PFSK-1 (cell line): ENCODE data around the gene HDAC7.

Experiments used
- FOXP2 ChIP-seq: optimal IDR thresholded peaks from 2 replicates; pipeline ENCODE3; 2011; ENCODE audit warnings: borderline replicate concordance, control low read depth, inconsistent platforms; ENCODE audit not compliant: insufficient read depth; ENCODE audit errors: extremely low read length, extremely low read depth
- POLR2AphosphoS5 ChIP-seq: IDR thresholded peaks from 2 replicates; pipeline ENCODE4 v1.6.1; 2012; ENCODE audit warnings: low read depth, mild to moderate bottlenecking, control low read depth, low read length, moderate library complexity
- SIN3A ChIP-seq: IDR thresholded peaks from 2 replicates; pipeline ENCODE4 v1.6.1; 2012; ENCODE audit warnings: mild to moderate bottlenecking, low read length, moderate library complexity, borderline replicate concordance; ENCODE audit not compliant: insufficient read depth
- TAF1 ChIP-seq: IDR thresholded peaks from 2 replicates; pipeline ENCODE4 v1.6.1; 2012; ENCODE audit warnings: low read length, control low read depth, borderline replicate concordance; ENCODE audit not compliant: insufficient read depth
- TF ChIP-seq, protein P1 (sequence below), 2 experiments: IDR thresholded peaks; 2 replicates each; pipeline versions ENCODE4 v1.6.1 to v1.8.0; 2011 to 2012; ENCODE audit warnings: low read depth in 2 of 2, low read length in 2 of 2, control low read depth in 1 of 2, inconsistent platforms in 1 of 2, mild to moderate bottlenecking in 1 of 2, moderate library complexity in 1 of 2; ENCODE audit not compliant: insufficient read depth in 1 of 2

Gene HDAC7

DNA sequence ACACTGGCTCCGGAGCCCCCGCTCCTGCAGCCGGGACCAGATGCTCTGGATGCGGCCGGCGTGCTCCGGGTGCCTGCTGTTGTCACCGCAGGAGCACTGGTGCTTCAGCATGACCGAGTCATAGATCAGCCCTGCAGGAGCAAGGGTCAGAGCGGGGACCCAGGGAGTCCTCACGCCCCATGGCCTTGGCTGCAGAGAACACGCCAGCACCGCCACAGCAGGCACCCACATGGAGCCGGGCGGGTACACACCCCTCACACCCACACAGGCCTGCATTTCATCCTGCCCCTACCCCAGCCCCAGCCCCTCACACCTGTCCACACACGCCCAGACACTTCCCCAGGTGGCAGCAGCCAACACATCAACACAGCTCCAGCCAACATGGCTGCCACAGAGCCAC lies 27.8 kb downstream of the HDAC7 start:
- TF ChIP-seq FOXP2, result no peak
- no peak for TF ChIP-seq POLR2AphosphoS5
- TF ChIP-seq, protein P1, sequence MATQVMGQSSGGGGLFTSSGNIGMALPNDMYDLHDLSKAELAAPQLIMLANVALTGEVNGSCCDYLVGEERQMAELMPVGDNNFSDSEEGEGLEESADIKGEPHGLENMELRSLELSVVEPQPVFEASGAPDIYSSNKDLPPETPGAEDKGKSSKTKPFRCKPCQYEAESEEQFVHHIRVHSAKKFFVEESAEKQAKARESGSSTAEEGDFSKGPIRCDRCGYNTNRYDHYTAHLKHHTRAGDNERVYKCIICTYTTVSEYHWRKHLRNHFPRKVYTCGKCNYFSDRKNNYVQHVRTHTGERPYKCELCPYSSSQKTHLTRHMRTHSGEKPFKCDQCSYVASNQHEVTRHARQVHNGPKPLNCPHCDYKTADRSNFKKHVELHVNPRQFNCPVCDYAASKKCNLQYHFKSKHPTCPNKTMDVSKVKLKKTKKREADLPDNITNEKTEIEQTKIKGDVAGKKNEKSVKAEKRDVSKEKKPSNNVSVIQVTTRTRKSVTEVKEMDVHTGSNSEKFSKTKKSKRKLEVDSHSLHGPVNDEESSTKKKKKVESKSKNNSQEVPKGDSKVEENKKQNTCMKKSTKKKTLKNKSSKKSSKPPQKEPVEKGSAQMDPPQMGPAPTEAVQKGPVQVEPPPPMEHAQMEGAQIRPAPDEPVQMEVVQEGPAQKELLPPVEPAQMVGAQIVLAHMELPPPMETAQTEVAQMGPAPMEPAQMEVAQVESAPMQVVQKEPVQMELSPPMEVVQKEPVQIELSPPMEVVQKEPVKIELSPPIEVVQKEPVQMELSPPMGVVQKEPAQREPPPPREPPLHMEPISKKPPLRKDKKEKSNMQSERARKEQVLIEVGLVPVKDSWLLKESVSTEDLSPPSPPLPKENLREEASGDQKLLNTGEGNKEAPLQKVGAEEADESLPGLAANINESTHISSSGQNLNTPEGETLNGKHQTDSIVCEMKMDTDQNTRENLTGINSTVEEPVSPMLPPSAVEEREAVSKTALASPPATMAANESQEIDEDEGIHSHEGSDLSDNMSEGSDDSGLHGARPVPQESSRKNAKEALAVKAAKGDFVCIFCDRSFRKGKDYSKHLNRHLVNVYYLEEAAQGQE (IDR thresholded peaks at IDR 0.05; ENCODE audit: insufficient read depth in 1 of 2, low read depth in 2 of 2, low read length in 2 of 2), result no peak
- TF ChIP-seq TAF1, result no peak
- TF ChIP-seq SIN3A, result no peak

DNA sequence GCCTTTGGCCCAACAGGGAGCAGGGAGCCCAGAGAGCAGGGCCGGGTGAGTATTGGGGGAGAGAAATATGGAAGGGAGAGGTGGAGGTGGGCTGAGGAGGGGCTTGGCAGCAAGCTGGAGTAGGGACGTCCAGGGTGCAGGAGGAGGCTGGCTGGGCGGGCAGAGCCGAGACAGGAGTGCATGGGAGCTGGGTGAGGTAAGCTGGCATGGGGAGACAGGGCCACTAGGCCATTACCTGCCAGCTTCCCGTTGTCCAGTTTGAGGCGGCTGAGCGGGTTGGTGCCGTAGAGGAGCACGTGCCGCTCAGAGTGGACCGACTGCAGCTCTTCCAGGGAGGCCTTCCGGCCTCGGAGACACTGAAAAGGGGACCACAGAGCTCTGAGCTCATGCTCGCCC lies 28.4 kb downstream of the HDAC7 start:
- TF ChIP-seq POLR2AphosphoS5, result no peak
- TF ChIP-seq, protein P1 (IDR thresholded peaks at IDR 0.05; ENCODE audit: insufficient read depth in 1 of 2, low read depth in 2 of 2, low read length in 2 of 2), result no peak
- no peak for TF ChIP-seq TAF1
- no peak for TF ChIP-seq SIN3A
- no peak for TF ChIP-seq FOXP2

DNA sequence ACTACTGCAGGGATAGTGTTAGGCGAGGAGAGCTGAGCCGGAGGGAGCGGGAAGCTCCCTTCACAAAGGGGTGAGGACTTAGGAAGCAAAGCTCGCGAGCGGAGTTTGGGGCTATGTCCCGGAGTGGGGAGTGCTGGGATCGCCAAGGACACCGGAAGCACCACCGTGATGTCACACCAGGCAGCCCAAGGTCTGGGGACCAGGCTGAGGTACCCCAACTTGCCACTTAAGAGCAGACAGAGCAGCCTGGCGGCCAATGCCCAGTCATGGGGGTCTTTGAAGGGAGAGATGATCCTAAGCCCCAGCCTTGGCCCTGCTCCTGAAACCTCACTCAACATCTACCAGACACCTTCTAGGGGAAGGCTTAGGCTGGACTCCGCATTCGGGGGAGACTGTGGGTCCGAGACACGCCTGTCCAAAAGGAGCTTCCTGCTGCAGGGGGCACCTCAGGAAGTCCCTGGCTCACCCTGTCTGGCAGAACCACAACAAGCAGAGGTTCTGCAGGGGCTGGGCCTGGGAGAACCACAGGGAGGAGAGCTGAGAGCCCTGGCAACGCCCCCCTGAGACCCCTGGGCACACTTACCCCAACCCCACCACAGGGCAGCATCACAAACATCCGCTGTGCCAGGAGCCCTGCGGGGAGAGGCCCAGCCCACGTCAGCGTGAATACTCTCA lies 28.9 kb downstream of the HDAC7 start:
- TF ChIP-seq SIN3A (no peak), TAF1 (no peak), FOXP2 (no peak), POLR2AphosphoS5 (no peak)
- TF ChIP-seq, protein P1 (IDR thresholded peaks at IDR 0.05; ENCODE audit: insufficient read depth in 1 of 2, low read depth in 2 of 2, low read length in 2 of 2), result no peak

DNA sequence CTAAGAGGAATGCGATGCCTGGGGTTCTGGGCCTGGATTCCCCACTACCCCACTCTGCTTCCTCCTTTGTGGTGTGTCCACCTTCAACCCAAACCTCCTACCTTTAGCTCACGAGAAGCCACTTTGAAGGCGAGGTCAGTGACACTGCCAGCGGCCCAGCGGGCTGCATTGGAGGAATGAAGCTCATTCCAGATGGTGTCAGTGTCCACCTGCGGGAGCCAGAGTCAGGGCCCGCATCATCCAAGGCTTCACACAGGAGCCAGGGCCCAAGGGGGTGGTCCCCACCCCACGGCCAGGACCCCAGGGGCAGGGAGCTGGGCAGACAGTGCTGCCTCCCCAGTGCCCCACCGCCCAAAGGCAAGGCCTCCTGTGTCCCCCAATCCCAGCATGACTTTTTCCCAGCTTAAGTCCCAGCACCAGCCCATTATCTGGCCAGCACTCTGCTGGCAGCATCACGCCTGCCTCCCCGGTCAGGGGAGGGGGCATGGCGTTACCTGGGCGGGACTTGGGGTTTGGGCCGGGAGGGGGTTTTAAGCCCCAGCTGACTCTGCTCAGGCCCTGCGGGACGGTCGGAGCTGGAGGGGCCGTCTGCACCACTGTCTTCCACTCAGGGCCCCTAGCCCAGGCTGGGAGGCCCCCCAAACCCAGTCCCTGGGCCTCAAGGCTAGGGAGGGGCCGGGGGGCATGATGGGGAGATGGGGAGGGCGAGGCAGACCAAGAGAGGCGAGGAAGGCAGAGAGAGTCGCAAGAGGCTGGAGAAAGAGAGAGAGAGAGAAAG lies 29.8 kb downstream of the HDAC7 start:
- TF ChIP-seq FOXP2, result no peak
- TF ChIP-seq SIN3A, result no peak
- TF ChIP-seq POLR2AphosphoS5, result no peak
- TF ChIP-seq, protein P1 (IDR thresholded peaks at IDR 0.05; ENCODE audit: insufficient read depth in 1 of 2, low read depth in 2 of 2, low read length in 2 of 2), result no peak
- TF ChIP-seq TAF1, result no peak
